Gastroesophageal sphincter (tissue), 4 donors: Measurements from ENCODE around the gene NRXN3. TPM values are rescaled to one million over a fixed set of nuclear protein-coding genes. Genes with fewer than 3 reads are reported as not detected.
A peak's percentile ranks its signal among the peaks of the same experiment; 100 is the strongest.

Experiments used
- ATAC-seq: fragments of 150-250 bp; one replicate; pipeline ENCODE4 v1.9.1; 2016; ENCODE audit warnings: mild to moderate bottlenecking, moderate library complexity
- H3K27ac ChIP-seq, 4 donors: fragments of 200-600 bp; sonication (generic) in 3 of 4; 1 replicate in 3 of 4; 2 replicates in 1 of 4; pipeline ENCODE4 v1.5.1; 2016 to 2019
- H3K27me3 ChIP-seq: fragments of 200-600 bp; sonication (generic); one replicate; pipeline ENCODE4 v1.5.1; 2019
- H3K36me3 ChIP-seq, 2 donors: fragments of 200-600 bp; sonication (generic); one replicate each; pipeline ENCODE4 v1.5.1; 2019; ENCODE audit warnings: control low read depth in 1 of 2
- H3K4me1 ChIP-seq, 3 donors: fragments of 200-600 bp; sonication (generic); 1 replicate in 2 of 3; 2 replicates in 1 of 3; pipeline ENCODE4 v1.5.1; 2016 to 2019; ENCODE audit warnings: control low read depth in 2 of 3
- H3K4me3 ChIP-seq, 2 donors: fragments of 200-600 bp; sonication (generic); one replicate each; pipeline ENCODE4 v1.5.1; 2019; ENCODE audit warnings: mild to moderate bottlenecking in 1 of 2, moderate library complexity in 1 of 2
- H3K9me3 ChIP-seq, 3 donors: fragments of 200-600 bp; sonication (generic); one replicate each; pipeline ENCODE4 v1.5.1; 2017 to 2019; ENCODE audit warnings: control low read depth in 2 of 3
- EP300 ChIP-seq: sonication (generic); formaldehyde crosslinking; IDR thresholded peaks from one replicate; pipeline ENCODE4 v1.6.1; 2017; ENCODE audit warnings: antibody characterized with exemption, mild to moderate bottlenecking
- POLR2A ChIP-seq, 2 donors: fragments of 450-650 bp; IDR thresholded peaks; one replicate each; pipeline ENCODE4 v1.6.1; 2017; ENCODE audit warnings: antibody characterized with exemption in 2 of 2, mild to moderate bottlenecking in 2 of 2, moderate library complexity in 1 of 2
- POLR2AphosphoS5 ChIP-seq: sonication (generic); formaldehyde crosslinking; IDR thresholded peaks from one replicate; pipeline ENCODE4 v1.6.1; 2017; ENCODE audit warnings: antibody characterized with exemption
- WGBS, 2 donors: methylation state at CpG; one replicate each; pipeline ENCODE4 v1.1.5; 2018; ENCODE audit warnings: low coverage in 1 of 2; 5-methylcytosine and 5-hydroxymethylcytosine counted together
- total RNA-seq, 4 donors: library from RNA; depleted of rRNA; stranded (reverse); fragments of >200 nt; gene quantifications; one replicate each; pipeline ENCODE4 v1.1.0, GENCODE V29; 2016
- TF ChIP-seq, protein P1 (sequence below), 4 experiments: fragments of 200-600 bp in 2 of 4; fragments of 450-650 bp in 2 of 4; sonication (generic) in 1 of 4; IDR thresholded peaks; one replicate each; pipeline ENCODE4 v1.5.1; 2017 to 2019; ENCODE audit warnings: antibody characterized with exemption in 4 of 4, mild to moderate bottlenecking in 2 of 4, moderate library complexity in 2 of 4

The NRXN3 gene
- total RNA-seq, 4 donors from 2014 or later = 74.2 to 192 (median 98.2) TPM

DNA sequence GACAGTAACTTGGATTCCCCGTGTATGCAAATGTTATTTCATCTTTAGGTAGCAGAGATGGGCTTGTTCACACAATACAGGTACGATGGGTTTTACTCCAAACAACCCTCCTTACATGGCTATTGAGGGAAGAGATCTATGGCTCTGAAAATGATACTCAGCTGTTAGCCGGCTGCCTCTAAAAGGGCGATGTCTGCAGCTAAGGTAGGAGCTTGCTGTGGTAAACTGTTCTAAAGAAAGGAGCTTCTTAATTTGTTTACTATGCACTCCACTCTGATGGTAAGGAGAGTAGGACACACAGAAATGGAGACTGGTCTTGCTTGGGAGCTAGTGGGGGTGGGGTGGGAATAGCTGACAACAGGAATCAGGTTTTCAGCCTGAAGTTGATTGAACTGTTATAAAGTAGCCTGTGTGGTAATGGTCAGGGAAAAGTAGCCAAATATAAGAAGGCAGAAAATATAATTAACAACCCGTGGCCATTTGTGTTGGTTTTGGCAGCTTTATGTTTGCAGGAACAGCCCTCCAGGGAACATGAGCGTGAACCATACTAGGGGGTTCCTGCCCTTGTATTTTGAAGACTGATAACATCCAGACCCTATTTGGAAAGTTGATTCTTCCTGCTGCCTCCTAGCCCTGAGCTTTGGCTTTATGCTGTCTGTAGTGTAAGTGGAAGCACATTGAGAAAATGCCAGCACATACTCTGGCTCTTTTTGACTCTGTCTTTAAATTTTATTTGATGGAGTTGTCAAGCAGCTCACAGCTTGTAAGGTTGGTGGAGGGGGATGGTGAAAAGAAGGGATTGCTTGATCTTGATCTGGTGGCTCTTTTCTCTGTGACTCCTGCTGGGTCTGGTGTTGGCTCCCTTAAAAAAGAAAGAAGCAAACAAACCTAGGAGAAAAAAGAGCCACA lies 1111.3 kb downstream of the NRXN3 start:
- Histone ChIP-seq H3K4me1 (peaks cover 0 to 31% (median 9%) of the 10 kb centered on the region in 3 donors), H3K4me3 (peak overlapping the region; percentile 60 to 70), H3K27ac (peak overlapping the region in 3 of 4 donors; percentile 47 to 77 (median 76)), H3K27me3 (no peaks in the 10 kb centered on the region), H3K9me3 (no peaks in the 10 kb centered on the region), H3K36me3 (no peaks in the 10 kb centered on the region)
- 0 to 8% methylated on average over 5 to 6 of the region's 6 CpGs for WGBS, 2 donors
- ATAC-seq = no peak
- TF ChIP-seq EP300 (no peak), POLR2A (IDR thresholded peaks at IDR 0.05) (no peak), POLR2AphosphoS5 (no peak)
- TF ChIP-seq, protein P1, sequence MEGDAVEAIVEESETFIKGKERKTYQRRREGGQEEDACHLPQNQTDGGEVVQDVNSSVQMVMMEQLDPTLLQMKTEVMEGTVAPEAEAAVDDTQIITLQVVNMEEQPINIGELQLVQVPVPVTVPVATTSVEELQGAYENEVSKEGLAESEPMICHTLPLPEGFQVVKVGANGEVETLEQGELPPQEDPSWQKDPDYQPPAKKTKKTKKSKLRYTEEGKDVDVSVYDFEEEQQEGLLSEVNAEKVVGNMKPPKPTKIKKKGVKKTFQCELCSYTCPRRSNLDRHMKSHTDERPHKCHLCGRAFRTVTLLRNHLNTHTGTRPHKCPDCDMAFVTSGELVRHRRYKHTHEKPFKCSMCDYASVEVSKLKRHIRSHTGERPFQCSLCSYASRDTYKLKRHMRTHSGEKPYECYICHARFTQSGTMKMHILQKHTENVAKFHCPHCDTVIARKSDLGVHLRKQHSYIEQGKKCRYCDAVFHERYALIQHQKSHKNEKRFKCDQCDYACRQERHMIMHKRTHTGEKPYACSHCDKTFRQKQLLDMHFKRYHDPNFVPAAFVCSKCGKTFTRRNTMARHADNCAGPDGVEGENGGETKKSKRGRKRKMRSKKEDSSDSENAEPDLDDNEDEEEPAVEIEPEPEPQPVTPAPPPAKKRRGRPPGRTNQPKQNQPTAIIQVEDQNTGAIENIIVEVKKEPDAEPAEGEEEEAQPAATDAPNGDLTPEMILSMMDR (IDR thresholded peaks at IDR 0.05) = no peak

DNA sequence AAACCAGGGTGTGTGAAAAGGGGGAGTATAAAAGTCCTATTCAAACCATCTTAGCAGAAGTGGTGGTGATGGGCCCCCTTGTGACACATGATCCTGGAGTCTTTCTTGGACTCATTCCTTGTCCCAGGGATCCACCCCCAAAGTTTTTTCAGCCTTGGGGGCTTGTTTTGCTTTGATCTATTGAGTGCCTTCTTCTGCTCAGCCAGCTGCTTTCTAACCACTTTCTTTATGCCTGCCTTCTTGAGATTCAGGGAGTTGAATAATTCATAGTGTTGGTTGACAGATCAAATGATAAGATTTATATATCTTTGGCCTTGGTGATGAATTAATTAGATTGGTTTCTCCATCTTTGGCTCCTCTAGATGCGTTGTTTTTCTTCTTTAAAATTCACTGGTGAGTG lies 1114.4 kb downstream of the NRXN3 start:
- H3K4me3 ChIP-seq = peak overlapping the region; percentile 60 to 70
- H3K27ac ChIP-seq = peak overlapping the region in 2 of 4 donors; percentile 5 to 23
- H3K9me3 ChIP-seq = no peaks in the 10 kb centered on the region
- TF ChIP-seq POLR2AphosphoS5 (no peak), POLR2A (IDR thresholded peaks at IDR 0.05) (no peak), EP300 (no peak)
- TF ChIP-seq, protein P1 (IDR thresholded peaks at IDR 0.05) = no peak
- no peak for ATAC-seq
- 89 to 100% methylated on average over 1 of the region's 1 CpG for WGBS, 2 donors
- no peaks in the 10 kb centered on the region for H3K36me3 ChIP-seq
- peaks cover 0 to 46% (median 0%) of the 10 kb centered on the region in 3 donors for H3K4me1 ChIP-seq
- no peaks in the 10 kb centered on the region for H3K27me3 ChIP-seq

DNA sequence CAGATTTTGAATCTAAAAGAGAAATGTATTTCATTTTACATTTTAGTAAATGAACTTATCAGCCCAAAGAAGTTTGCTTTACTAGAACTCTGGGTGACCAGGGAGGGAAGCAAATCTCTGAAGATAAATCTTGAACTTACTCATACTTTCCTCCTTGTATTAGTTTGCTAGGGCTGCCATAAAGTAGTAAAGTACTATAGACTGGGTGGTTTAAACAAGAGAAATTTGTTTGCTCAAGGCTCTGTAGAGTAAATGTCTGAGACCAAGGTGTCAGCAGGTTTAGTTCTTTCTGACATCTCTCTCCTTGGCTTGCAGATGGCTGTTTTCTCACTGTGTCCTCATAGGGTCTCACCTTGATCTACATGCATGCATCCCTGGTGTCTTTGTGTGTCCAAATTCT lies 1115.1 kb downstream of the NRXN3 start:
- H3K4me3 ChIP-seq = peak overlapping the region; percentile 60 to 70
- TF ChIP-seq POLR2AphosphoS5 = no peak
- no peak for TF ChIP-seq POLR2A (IDR thresholded peaks at IDR 0.05)
- no peak for TF ChIP-seq EP300
- TF ChIP-seq, protein P1 (IDR thresholded peaks at IDR 0.05) = no peak
- H3K27me3 ChIP-seq = no peaks in the 10 kb centered on the region
- H3K4me1 ChIP-seq = peaks cover 0 to 48% (median 0%) of the 10 kb centered on the region in 3 donors
- peak overlapping the region in 1 of 4 donors; percentile 24 for H3K27ac ChIP-seq
- H3K9me3 ChIP-seq = no peaks in the 10 kb centered on the region
- no peaks in the 10 kb centered on the region for H3K36me3 ChIP-seq
- no peak for ATAC-seq

DNA sequence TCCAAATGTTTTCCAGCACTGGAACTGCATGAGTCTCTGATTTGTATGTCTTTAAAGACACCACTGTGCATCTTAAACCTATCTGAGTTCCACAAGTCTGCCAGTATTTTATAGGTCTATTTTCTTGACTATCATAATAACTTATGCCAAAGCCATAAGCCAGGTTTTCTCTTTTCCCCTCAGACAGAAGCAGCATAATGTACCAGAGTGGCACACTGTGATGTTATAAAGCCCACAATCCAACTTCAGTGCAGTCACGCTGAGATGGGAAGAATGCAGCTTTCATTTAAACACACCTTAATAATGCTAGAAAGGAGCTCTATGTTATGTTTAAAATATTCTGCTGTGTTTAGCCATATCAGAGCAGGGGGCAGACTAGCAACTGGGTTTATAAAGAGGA lies 1117.8 kb downstream of the NRXN3 start:
- H3K27me3 ChIP-seq = no peaks in the 10 kb centered on the region
- no peak for ATAC-seq
- peaks cover 0 to 69% (median 4%) of the 10 kb centered on the region in 3 donors for H3K4me1 ChIP-seq
- peak overlapping the region in 1 of 2 donors; percentile 70 for H3K4me3 ChIP-seq
- 50 to 60% methylated on average over 1 of the region's 1 CpG for WGBS, 2 donors
- no peaks in the 10 kb centered on the region for H3K9me3 ChIP-seq
- no peaks in the 10 kb centered on the region for H3K36me3 ChIP-seq
- TF ChIP-seq POLR2A (IDR thresholded peaks at IDR 0.05) = no peak
- no peak overlapping the region for H3K27ac ChIP-seq

DNA sequence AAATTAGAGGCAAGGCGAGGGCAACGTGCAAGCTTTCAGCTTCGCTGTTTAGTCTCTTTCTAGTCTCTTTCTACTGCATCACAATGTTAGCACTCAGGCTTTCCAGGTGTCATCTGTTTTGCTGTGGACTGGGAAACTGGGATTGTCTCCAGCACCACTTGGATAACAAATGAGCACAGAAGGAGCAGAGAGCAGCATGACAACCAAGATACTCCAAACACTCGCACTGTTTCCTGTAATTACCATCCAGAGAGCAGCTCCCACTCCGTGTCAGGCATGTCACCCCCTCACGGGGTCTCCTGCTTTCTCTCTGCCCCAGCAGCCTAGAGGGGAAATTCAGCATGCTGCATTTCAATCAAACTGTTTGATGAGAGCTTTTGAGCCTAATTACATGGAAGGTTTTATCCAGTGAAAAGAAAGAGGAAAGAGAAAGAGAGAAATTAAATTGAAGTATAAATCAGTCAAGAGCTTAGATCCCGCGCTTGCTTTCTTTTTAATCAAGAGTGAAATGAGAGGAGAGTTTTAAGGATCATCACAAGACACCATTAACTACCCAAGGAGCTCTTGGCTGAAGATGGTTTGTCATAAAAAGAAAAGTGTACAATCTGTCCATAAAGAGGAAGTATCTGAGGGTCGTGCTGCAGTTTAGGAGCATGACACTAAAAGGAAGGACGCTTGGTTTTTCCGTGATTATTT lies 1123.5 kb downstream of the NRXN3 start:
- peak; percentile 17 for TF ChIP-seq POLR2AphosphoS5
- TF ChIP-seq, protein P1 (IDR thresholded peaks at IDR 0.05) = no peak
- TF ChIP-seq POLR2A (IDR thresholded peaks at IDR 0.05) = no peak
- TF ChIP-seq EP300 = no peak
- peaks cover 0 to 78% (median 11%) of the 10 kb centered on the region in 3 donors for H3K4me1 ChIP-seq
- 19 to 22% methylated on average over 10 to 11 of the region's 11 CpGs for whole genome bisulfite sequencing, 2 donors
- no peaks in the 10 kb centered on the region for H3K9me3 ChIP-seq
- H3K27ac ChIP-seq = peak overlapping the region in 3 of 4 donors; percentile 42 to 69 (median 65)
- peak overlapping the region; percentile 23 to 26 for H3K4me3 ChIP-seq
- H3K36me3 ChIP-seq = no peaks in the 10 kb centered on the region
- peak; percentile 53 for ATAC-seq
- no peaks in the 10 kb centered on the region for H3K27me3 ChIP-seq
